GM12892 (cell line): Measurements from ENCODE around the gene GRHPR.
A peak's percentile ranks its signal among the peaks of the same experiment; 100 is the strongest.
"Not testable (repeated sequence)": the region's sequence is repeated elsewhere in the genome, so short reads cannot be mapped to it uniquely, and the experiment has no call there.

Experiments
- DNase-seq: peaks from one replicate; pipeline ENCODE4 v3.0.0; 2011; ENCODE audit not compliant: insufficient read length
- FAIRE-seq: peaks from 2 replicates; lab custom pipeline; 2011; peaks lifted over from hg19 to GRCh38; lab: Jason Lieb, UNC
- POLR2A ChIP-seq: IDR thresholded peaks from 2 replicates; pipeline ENCODE4 v1.6.1; 2011; ENCODE audit warnings: low read depth, low read length, control low read depth
- POLR2AphosphoS5 ChIP-seq: IDR thresholded peaks from 2 replicates; pipeline ENCODE4 v1.6.1; 2011; ENCODE audit warnings: low read depth, low read length, control low read depth
- TAF1 ChIP-seq: IDR thresholded peaks from 2 replicates; pipeline ENCODE4 v1.6.1; 2011; ENCODE audit warnings: low read depth, mild to moderate bottlenecking, control low read depth, low read length, borderline replicate concordance

The GRHPR gene

GRCh38 chr9:37425298-37425752 lies 2.8 kb downstream of the GRHPR start:
- no peak for FAIRE-seq
- no peak for DNase-seq
- TF ChIP-seq POLR2A = no peak

DNA sequence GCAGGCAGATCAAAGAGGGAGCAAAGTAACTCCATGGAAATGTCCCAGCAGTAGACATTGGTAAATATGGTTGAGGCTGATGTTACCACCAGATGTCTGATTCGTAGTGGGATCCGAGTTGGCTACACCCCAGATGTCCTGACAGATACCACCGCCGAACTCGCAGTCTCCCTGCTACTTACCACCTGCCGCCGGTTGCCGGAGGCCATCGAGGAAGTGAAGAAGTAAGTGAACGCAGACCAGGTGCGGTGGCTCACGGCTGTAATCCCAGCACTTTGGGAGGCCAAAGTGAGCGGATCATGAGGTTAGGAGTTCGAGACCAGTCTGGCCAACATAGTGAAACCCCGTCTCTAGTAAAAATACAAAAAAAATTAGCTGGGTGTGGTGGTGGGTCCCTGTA lies 3.9 kb downstream of the GRHPR start:
- FAIRE-seq, DNase-seq: not testable (repeated sequence)

DNA sequence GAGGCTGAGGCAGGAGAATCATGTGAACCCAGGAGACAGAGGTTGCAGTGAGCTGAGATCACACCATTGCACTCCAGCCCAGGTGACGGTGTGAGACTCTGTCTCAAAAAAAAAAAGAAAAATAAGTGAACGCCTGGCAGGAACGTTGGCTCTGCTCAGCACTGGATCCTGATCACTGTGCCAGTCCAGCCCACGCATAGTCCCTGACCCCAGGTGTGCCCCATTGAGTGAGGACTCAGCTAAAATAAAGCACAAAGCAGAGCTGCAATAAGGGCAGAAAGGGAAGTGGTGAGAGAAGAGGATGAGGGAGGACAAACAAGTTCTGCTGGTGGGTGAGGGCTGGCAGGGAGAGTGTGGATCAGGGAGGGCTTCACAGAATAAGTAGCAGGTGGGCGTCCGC lies 4.3 kb downstream of the GRHPR start:
- DNase-seq = no peak
- no peak for TF ChIP-seq TAF1
- no peak for TF ChIP-seq POLR2AphosphoS5
- no peak for TF ChIP-seq POLR2A
- no peak for FAIRE-seq

GRCh38 chr9:37428345-37428744 lies 5.8 kb downstream of the GRHPR start:
- DNase-seq = no peak
- no peak for TF ChIP-seq POLR2A
- TF ChIP-seq POLR2AphosphoS5 = no peak
- TF ChIP-seq TAF1 = no peak
- no peak for FAIRE-seq

- DNase-seq (no peak), FAIRE-seq (no peak)
- no peak for TF ChIP-seq TAF1
- no peak for TF ChIP-seq POLR2A
- TF ChIP-seq POLR2AphosphoS5 = peak; percentile 64
Measured at GRCh38 chr9:37429441-37430285, 7.2 kb downstream of the GRHPR start.

GRCh38 chr9:37430841-37431597 lies 8.5 kb downstream of the GRHPR start:
- FAIRE-seq = no peak
- TF ChIP-seq POLR2AphosphoS5 = no peak
- TF ChIP-seq POLR2A = peak; percentile 18; the same call in 1 of the 2 replicates
- TF ChIP-seq TAF1 = no peak

DNA sequence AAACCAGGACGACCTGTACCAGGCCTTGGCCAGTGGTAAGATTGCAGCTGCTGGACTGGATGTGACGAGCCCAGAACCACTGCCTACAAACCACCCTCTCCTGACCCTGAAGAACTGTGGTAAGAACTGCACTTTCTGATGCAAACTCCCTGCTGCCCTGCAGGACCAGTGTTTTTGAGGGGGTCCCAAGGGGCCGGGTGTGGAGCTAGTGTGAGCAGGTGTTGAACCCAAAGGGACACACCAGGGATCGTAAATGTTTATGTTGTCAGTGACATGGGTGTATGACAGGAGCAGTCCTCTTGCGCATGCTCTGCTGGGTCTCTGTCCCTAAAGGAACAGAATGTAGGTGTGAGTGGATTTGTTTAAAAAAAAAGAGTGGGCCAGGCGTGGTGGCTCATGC lies 9.5 kb downstream of the GRHPR start:
- DNase-seq (no peak), FAIRE-seq (no peak)
- TF ChIP-seq POLR2A (no peak), POLR2AphosphoS5 (no peak), TAF1 (no peak)

More at GRCh38 chr9:37430841-37431597, 8.5 kb downstream of the GRHPR start:
- no peak for DNase-seq

DNA sequence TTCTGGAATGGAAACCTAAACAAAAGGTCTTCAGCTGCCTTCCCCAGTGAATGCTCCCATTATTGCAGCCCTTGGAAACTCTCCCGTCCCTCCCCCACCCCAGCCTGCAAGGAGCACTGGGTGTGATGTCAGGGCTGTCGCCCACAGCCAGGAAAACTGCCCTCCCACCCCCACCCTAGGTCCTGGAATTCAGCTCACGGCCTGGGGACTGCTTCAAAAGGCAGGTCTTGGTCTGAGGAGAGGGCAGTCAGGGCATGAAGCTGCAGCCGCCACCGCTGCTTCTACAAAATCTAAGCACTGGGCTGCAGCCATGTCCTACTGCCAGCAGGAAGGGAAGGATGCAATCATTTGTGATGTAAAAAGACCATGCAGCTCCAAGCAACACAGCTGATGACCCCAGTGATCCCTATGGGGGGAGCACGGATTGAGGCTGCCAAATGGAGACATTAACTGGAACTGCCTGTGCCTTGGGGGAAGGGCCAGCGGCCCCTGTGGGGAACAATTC lies 11.4 kb downstream of the GRHPR start:
- no peak for FAIRE-seq
- DNase-seq = no peak
- TF ChIP-seq POLR2AphosphoS5 (no peak), POLR2A (no peak), TAF1 (no peak)

DNA sequence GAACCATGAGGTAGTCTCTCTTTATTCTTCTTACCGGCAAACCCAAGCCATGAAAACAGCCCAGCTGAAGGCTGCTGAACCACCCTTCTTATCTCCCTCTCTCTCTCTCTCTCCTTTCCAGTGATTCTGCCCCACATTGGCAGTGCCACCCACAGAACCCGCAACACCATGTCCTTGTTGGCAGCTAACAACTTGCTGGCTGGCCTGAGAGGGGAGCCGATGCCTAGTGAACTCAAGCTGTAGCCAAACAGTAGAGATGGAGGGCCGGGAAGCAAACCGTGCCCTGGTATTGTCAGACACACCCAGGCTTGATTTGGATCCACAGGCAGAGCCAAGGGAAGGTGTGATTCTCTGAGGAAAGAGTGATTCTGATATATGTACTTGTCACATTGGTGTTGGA lies 14.0 kb downstream of the GRHPR start:
- no peak for FAIRE-seq
- TF ChIP-seq TAF1 (no peak), POLR2A (no peak), POLR2AphosphoS5 (no peak)
- DNase-seq = no peak

- TF ChIP-seq POLR2AphosphoS5 (no peak), POLR2A (no peak), TAF1 (no peak)
- no peak for FAIRE-seq
Measured at GRCh38 chr9:37437010-37437409, 14.5 kb downstream of the GRHPR start.

DNA sequence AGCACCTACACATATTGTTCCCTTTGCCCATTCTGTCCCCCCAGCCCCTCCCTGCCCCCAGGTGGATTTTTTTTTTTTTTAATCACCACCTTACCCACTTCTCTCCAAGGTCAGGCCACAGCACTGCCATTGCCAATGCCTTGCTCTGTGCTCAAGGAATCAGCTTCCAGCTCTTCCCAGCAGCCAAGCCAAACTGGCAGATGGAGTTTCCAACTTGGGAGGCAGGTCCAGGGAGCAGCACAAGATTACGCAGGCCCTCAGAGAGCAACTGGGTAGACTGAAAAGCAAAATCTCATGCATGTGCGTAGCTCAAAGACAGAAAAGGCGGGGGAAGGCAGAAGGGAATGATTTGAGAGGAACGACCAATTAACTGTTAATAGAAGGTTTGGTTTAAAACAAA lies 15.1 kb downstream of the GRHPR start:
- TF ChIP-seq POLR2A (no peak), POLR2AphosphoS5 (no peak), TAF1 (no peak)
- FAIRE-seq (no peak), DNase-seq (no peak)

More at GRCh38 chr9:37437010-37437409, 14.5 kb downstream of the GRHPR start:
- DNase-seq = no peak
